Left kidney (tissue), 8 donors: ENCODE data around the gene SH3TC2. TPM values are rescaled to one million over a fixed set of nuclear protein-coding genes. Genes with fewer than 3 reads are reported as not detected.
"Not testable (repeated sequence)": the region's sequence is repeated elsewhere in the genome, so short reads cannot be mapped to it uniquely, and the experiment has no call there.

Source experiments
- DNase-seq: peaks from one replicate; pipeline ENCODE4 v3.0.0-alpha.2; 2013
- long read RNA-seq, 8 donors: transcript quantifications; one replicate each; lab custom pipeline, GENCODE V29; 2026
- polyA plus RNA-seq: library from polyadenylated mRNA; unstranded; fragments of 120-200 nt; gene quantifications from one replicate; pipeline ENCODE4 v1.2.1, GENCODE V29; 2013; ENCODE audit not compliant: insufficient read length

The SH3TC2 gene
- polyA plus RNA-seq = 0.96 TPM
- long read RNA-seq, donor 1, full-length matches to known transcripts = 1 of 1 reads
- long read RNA-seq, donor 1, partial matches to known transcripts = 0 of 1 reads
- long read RNA-seq, donor 1, other reads (novel, unspliced or antisense) = 0 of 1 reads
- long read RNA-seq, donor 2 = 0 reads
- long read RNA-seq, donor 3 = 0 reads
- long read RNA-seq, donor 4 = 0 reads
- long read RNA-seq, donor 5 = 0 reads
- long read RNA-seq, donor 6 = 0 reads
- long read RNA-seq, donor 7 = 0 reads
- long read RNA-seq, donor 8 = 0 reads

- no peak for DNase-seq
These were observed at the start of gene SH3TC2 for GRCh38 chr5:149063017-149063687. Gene SH3TC2, minus strand, starts transcription at chr5:149063062. Its CDS starts 40 bp downstream, at chr5:149063022.

- no peak for DNase-seq
These were observed 47.5 kb upstream of the SH3TC2 start for GRCh38 chr5:149110406-149110805.

GRCh38 chr5:149108651-149109280 is 45.9 kb upstream of the SH3TC2 start:
- DNase-seq = no peak

- DNase-seq = no peak
These were observed 37.5 kb upstream of the SH3TC2 start for GRCh38 chr5:149100331-149100730.

- no peak for DNase-seq
These were observed 37.1 kb upstream of the SH3TC2 start for GRCh38 chr5:149099920-149100319.

- no peak for DNase-seq
These were observed 32.1 kb upstream of the SH3TC2 start for GRCh38 chr5:149094996-149095395.

- no peak for DNase-seq
These were observed 30.8 kb upstream of the SH3TC2 start for GRCh38 chr5:149093625-149094024.

GRCh38 chr5:149089796-149090195 is 26.9 kb upstream of the SH3TC2 start:
- no peak for DNase-seq

GRCh38 chr5:149088686-149089085 is 25.8 kb upstream of the SH3TC2 start:
- no peak for DNase-seq

GRCh38 chr5:149083846-149084245 is 21.0 kb upstream of the SH3TC2 start:
- DNase-seq = no peak

GRCh38 chr5:149082271-149082670 is 19.4 kb upstream of the SH3TC2 start:
- DNase-seq = no peak

- no peak for DNase-seq
These were observed 17.4 kb upstream of the SH3TC2 start for GRCh38 chr5:149080294-149080693.

- DNase-seq = no peak
These were observed 17.0 kb upstream of the SH3TC2 start for GRCh38 chr5:149079883-149080282.

GRCh38 chr5:149074071-149074470 is 11.2 kb upstream of the SH3TC2 start:
- DNase-seq = not testable (repeated sequence)

- DNase-seq = no peak
These were observed 10.4 kb upstream of the SH3TC2 start for GRCh38 chr5:149073213-149073612.

GRCh38 chr5:149072791-149073190 is 9.9 kb upstream of the SH3TC2 start:
- DNase-seq = no peak

- no peak for DNase-seq
These were observed 9.5 kb upstream of the SH3TC2 start for GRCh38 chr5:149072376-149072775.

GRCh38 chr5:149071756-149072155 is 8.9 kb upstream of the SH3TC2 start:
- DNase-seq = no peak

- no peak for DNase-seq
These were observed 8.4 kb upstream of the SH3TC2 start for GRCh38 chr5:149071216-149071615.

GRCh38 chr5:149069711-149070110 is 6.8 kb upstream of the SH3TC2 start:
- no peak for DNase-seq

GRCh38 chr5:149063896-149064478 is 1.1 kb upstream of the SH3TC2 start:
- no peak for DNase-seq

- DNase-seq = no peak
These were observed 368 bp downstream of the SH3TC2 start for GRCh38 chr5:149062371-149063016.
